HG02571 (cell line): ENCODE results near the gene TRPM7.
"Not testable (repeated sequence)": the region's sequence is repeated elsewhere in the genome, so short reads cannot be mapped to it uniquely, and the experiment has no call there.

Experiments used
- ATAC-seq: cut with Tn5 transposase; IDR thresholded peaks from one replicate; pipeline ENCODE4 v1.9.1; 2021; ENCODE audit warnings: mild to moderate bottlenecking, moderate library complexity; ENCODE audit not compliant: unreplicated experiment

Gene TRPM7, protein sequence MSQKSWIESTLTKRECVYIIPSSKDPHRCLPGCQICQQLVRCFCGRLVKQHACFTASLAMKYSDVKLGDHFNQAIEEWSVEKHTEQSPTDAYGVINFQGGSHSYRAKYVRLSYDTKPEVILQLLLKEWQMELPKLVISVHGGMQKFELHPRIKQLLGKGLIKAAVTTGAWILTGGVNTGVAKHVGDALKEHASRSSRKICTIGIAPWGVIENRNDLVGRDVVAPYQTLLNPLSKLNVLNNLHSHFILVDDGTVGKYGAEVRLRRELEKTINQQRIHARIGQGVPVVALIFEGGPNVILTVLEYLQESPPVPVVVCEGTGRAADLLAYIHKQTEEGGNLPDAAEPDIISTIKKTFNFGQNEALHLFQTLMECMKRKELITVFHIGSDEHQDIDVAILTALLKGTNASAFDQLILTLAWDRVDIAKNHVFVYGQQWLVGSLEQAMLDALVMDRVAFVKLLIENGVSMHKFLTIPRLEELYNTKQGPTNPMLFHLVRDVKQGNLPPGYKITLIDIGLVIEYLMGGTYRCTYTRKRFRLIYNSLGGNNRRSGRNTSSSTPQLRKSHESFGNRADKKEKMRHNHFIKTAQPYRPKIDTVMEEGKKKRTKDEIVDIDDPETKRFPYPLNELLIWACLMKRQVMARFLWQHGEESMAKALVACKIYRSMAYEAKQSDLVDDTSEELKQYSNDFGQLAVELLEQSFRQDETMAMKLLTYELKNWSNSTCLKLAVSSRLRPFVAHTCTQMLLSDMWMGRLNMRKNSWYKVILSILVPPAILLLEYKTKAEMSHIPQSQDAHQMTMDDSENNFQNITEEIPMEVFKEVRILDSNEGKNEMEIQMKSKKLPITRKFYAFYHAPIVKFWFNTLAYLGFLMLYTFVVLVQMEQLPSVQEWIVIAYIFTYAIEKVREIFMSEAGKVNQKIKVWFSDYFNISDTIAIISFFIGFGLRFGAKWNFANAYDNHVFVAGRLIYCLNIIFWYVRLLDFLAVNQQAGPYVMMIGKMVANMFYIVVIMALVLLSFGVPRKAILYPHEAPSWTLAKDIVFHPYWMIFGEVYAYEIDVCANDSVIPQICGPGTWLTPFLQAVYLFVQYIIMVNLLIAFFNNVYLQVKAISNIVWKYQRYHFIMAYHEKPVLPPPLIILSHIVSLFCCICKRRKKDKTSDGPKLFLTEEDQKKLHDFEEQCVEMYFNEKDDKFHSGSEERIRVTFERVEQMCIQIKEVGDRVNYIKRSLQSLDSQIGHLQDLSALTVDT (N-terminal part only)

GRCh38 chr15:50686469-50687301, at the start of gene TRPM7:
Gene TRPM7 (minus strand): TSS chr15:50686797. CDS start chr15:50686533, 264 bp downstream.
- ATAC-seq: peak; percentile 79

DNA sequence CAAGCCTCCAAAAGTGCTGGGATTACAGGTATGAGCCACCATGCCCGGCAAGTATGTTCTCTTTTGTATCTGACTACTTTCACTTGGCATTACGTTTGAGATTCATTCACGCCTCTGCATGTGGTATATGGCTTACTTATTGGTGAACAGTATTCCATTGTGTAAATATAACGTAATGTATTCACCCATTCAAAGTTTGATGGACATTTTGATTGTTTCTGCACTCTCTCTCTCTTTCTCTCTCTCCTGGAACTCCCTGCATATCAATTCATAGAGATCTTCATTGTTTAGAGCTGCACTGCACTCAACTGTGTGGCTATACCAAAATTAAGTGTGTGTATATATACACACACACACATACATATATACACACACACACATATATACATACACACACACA, 48.6 kb upstream of the TRPM7 start:
- no peak for ATAC-seq

- ATAC-seq: no peak
These were observed 39.7 kb upstream of the TRPM7 start for GRCh38 chr15:50726315-50726714.

DNA sequence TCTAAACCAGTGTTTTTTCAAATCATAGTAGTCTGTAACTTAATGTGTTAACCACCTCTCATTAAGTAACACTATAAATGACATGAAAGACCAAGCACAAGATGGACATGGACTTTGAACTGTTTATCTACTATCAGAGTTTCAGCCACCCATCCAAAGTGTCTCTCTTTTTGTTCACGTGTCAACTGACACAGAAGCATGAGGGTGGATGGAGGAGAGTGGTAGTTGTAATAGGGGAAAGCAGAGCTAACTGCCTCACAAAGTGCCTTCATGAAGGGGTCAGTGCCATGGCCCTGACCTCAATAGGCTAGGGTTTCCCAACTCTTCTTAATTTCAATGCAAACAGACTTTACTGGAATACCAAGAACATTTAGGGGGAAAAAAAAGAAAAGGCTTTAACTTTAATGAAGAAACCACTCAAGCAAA, 32.1 kb upstream of the TRPM7 start:
- ATAC-seq: no peak

DNA sequence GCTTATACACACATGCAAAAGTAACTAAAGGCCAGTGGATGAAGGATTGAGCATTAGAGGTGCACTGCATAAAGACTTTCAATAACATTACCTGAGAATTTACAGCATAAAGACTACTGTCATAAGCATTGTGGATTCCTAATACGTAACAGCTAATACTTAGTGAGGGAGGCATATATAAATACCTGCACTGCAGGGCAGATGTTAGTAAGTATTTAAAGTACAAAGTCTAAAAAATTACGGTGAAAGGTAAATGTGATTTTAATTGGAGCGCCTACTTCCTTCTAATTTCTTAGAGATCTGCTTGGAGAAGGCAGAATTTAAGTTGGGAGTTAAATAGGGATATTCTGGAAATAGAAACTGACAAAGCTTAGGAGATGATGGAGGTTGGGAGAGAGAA, 25.4 kb upstream of the TRPM7 start:
- no peak for ATAC-seq

DNA sequence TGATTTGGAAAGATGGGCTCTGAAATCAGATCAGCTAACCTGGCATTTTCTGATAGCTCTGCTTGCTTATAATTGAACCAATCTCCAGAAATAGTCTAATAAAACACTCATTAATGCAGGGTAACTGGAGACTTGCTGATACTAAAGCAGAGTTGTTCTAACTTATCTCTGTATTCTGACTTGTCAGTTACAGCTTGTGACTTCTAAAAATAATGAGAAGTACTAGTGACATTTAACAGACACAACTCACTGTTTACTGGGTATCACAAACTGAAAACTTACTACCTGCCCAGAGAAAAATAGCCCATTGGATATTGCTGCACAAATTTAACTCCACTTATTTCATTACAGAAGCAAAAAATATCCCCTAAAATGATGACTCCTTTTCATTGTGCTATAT, 24.0 kb upstream of the TRPM7 start:
- ATAC-seq: no peak

DNA sequence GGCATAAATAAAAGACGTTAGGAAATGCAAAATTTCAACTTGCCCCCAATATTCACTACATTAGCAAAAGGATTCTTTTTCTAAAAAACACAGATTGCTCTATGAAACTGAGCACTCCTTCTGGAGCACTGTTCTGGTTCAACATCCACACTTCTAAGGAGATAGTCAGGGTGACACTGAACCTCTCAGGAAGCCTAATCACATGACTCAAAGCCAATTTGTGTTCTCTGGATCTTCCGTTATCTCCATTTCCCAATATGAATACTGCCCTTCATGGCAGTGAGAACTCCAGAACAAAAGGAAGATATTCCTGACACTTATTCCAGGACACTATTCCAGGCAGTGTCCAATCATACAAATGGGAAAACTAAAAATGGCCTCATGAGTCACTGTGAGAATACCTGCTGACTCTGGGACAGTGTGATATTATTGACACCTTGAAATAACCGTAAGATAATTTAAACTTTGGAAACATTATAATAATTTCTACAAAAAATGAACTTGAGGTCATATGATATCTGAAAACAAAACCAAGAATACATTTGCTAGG, 21.4 kb upstream of the TRPM7 start:
- ATAC-seq: no peak

DNA sequence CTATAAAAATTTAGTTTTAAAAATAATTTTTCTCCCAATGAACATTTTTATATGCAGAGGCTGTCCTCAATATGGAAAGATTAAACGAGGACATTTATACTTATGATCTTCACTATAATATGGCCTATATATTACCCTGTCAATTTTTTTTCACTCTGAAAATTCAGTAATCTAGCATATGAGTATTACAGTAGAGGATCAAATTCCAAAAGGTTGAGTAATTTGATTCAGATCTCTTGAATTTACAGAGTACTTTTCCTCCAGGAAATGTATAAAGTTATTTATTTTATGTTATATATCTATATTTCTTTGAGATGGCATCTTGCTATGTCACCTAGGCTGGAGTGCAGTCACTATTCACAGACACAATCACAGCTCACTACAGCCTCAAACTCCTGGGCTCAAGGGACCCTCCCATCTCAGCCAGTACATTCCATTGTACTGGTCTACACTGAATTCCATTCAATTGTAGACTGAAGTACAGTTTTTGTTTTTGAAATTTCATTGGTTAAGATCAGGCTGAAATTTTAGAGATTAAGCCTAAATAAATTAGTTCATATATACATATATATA, 16.3 kb upstream of the TRPM7 start:
- ATAC-seq: no peak

DNA sequence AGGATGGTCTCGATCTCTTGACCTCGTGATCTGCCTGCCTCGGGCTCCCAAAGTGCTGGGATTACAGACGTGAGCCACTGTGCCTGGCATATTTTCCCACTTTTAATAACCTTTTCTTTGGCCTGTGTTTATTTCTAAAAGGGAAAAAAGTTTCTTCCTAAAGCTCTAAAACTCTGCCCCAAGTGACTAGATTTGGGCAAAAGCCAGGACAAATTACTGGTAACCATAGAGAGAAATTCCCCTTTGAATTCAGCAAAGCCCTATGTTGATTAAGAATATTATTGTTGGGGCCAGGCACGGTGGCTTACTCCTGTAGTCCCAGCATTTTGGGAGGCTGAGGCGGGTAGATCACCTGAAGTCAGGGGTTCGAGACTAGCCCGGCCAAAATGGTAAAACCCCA, 11.5 kb upstream of the TRPM7 start:
- no peak for ATAC-seq

DNA sequence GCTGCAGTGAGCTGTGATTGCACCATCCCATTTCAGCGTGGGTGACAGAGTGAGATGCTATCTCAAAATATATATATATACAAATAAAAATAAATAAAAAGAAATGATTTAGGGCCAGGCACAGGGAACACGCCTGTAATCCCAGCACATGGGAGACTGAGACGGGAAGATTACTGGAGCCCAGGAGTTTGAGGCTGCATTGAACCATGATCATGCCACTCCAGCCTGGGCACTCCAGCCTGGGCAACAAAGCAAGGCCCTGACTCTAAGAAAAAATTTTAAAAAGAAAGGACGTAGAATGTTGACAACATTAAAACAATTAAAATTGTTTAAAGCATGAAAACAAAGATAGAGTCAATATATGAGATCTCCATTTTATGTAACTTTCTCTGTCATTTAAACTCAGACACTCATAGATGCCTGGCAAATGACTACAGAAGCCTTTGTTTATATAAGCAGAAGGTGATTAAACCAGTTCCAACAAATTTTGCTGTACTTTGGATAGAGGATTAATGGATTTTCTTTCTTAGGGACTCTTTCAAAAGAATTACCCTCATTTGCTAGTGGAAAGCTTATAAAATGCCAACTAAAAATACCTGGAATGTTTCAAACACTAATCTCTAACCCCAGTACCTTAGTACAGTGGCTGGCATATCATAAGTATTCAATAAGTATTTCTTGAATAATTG, 10.7 kb upstream of the TRPM7 start:
- ATAC-seq: no peak

GRCh38 chr15:50694634-50695165, 8.1 kb upstream of the TRPM7 start:
- ATAC-seq: not testable (repeated sequence)

- ATAC-seq: no peak
These were observed 805 bp upstream of the TRPM7 start for GRCh38 chr15:50687302-50687902.

DNA sequence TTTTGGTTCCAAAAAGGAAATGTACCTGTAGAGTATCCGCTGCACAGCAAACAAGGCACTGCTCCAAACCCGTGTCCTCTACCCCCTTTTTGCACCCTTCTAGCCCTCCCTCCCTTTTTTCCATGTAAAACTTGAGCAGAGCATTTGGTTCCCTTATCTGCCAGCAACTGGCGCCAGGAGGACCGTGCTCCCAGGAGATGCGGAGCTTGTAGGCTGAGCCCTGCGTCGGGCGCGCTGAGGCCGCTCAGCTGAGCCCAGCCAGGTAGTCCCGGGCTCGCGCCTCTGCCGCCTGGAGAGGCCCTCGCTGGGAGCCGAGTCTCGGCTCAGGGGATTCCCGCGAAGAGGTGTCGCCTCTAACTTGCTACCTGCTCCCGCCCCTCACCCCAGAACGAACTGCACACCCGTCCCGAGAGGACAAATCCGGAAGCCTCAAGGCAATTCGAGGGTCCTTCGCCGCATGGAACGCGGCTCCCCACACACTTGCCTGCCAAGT, 575 bp downstream of the TRPM7 start:
- peak; percentile 69 for ATAC-seq

- no peak for ATAC-seq
These were observed 1.2 kb downstream of the TRPM7 start for GRCh38 chr15:50685191-50685975.

GRCh38 chr15:50681467-50681866, 5.1 kb downstream of the TRPM7 start:
- no peak for ATAC-seq

DNA sequence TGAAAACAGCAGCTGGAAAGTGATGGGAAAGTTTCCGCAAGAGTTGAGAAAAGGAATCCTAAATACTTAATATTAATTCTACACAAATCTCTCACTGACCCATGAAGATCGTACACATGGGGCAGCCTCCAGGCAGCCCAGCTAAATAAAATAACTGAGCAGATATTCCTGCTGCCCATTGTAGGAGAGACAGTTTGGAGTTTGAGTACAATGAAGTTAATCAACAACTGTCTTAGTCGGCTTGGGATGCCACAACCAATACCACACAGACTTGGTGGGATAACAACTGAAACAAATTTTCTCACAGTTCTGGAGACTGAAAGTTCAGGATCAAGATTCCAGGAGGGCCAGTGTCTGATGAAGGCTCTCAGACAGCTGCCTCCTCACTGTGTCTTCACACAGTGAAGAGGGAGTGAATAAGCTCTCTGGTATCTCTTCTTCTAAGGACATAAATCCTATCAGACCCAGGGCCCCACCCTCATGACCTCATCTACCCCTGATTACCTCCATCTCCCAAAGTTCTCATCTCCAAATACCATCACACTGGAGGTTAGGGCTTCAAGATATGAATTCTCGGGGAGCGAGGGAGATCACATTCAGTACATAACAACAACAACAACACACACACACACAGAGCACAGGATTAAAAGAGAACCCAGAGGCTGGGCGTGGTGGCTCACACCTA, 9.7 kb downstream of the TRPM7 start:
- no peak for ATAC-seq
